ENCODE data around the gene IQCB1.

The IQCB1 gene

GRCh38 chr3:121723485-121723884 lies 111.4 kb downstream of the IQCB1 start:
- DNase-seq (ENCODE audit: low read depth) = no peak
- H3K4me3 ChIP-seq (ENCODE audit: low read depth, low read length) = no peak overlapping the region
- TF ChIP-seq MYC (IDR thresholded peaks at IDR 0.05; ENCODE audit: low read depth, low read length) (no peak), POLR2A (IDR thresholded peaks at IDR 0.05; ENCODE audit: extremely low read depth, insufficient read length) (no peak), MAX (IDR thresholded peaks at IDR 0.05; ENCODE audit: low read depth, low read length) (no peak), CTCF (IDR thresholded peaks at IDR 0.05; ENCODE audit: low read depth, low read length) (no peak)

- DNase-seq (ENCODE audit: low read depth) = no peak
- TF ChIP-seq POLR2A (IDR thresholded peaks at IDR 0.05; ENCODE audit: extremely low read depth, insufficient read length) = no peak
- no peak for TF ChIP-seq MAX (IDR thresholded peaks at IDR 0.05; ENCODE audit: low read depth, low read length)
- TF ChIP-seq MYC (IDR thresholded peaks at IDR 0.05; ENCODE audit: low read depth, low read length) = no peak
- no peak for TF ChIP-seq CTCF (IDR thresholded peaks at IDR 0.05; ENCODE audit: low read depth, low read length)
- H3K4me3 ChIP-seq (ENCODE audit: low read depth, low read length) = no peak overlapping the region
Measured at GRCh38 chr3:121722411-121722810, 112.4 kb downstream of the IQCB1 start.

- TF ChIP-seq POLR2A (IDR thresholded peaks at IDR 0.05; ENCODE audit: extremely low read depth, insufficient read length) = no peak
- no peak for TF ChIP-seq CTCF (IDR thresholded peaks at IDR 0.05; ENCODE audit: low read depth, low read length)
- no peak overlapping the region for H3K4me3 ChIP-seq (ENCODE audit: low read depth, low read length)
- no peak for DNase-seq (ENCODE audit: low read depth)
Measured at GRCh38 chr3:121720163-121720562, 114.7 kb downstream of the IQCB1 start.

Measured in NB4 (cell line).